HG03175 (cell line): ENCODE data around the gene MKLN1.
A peak's percentile ranks its signal among the peaks of the same experiment; 100 is the strongest.
"Not testable (repeated sequence)": the region's sequence is repeated elsewhere in the genome, so short reads cannot be mapped to it uniquely, and the experiment has no call there.

Experiments used
- ATAC-seq: cut with Tn5 transposase; IDR thresholded peaks from one replicate; pipeline ENCODE4 v1.9.1; 2021; ENCODE audit warnings: mild to moderate bottlenecking, moderate library complexity; ENCODE audit not compliant: unreplicated experiment

The MKLN1 gene

DNA sequence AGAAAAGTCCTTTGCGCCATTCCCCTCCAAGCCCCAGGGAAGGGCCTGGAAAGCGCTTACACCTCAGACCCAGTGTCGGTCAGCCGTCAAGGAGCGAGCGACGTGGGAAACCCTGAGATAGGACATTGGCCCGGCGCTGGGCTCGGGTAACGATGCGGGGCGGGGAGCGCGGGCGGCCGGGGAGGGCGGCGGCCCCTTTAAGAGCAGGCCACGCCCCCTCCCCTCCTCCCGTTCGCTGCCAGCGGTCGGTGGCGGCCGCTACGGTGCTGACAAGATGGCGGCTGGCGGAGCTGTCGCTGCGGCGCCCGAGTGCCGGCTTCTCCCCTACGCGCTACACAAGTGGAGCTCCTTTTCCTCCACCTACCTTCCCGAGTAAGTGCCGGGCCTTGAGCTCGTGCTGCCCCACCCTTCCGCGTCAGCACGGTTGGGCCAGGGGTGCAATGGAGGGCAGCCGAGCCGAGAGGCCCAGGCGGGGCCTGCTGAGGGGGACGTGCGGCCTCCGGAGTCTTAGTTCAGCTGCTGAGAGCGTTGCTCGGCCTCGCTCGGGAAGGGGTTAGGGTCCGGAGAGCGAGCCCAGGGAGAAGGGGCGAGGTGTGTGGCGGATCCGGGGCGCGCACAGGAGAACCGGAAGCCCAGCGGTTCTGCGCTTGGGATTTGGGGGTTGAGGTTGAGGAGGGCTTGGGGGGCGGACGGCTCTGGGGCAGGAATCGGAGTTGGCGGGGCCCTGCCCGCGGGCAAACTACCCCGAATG, at the start of gene MKLN1:
MKLN1 (plus strand) TSS at position 251 of the 751 bp plus-strand sequence; CDS start at position 275, 24 bp downstream.
- ATAC-seq = peak; percentile 89

DNA sequence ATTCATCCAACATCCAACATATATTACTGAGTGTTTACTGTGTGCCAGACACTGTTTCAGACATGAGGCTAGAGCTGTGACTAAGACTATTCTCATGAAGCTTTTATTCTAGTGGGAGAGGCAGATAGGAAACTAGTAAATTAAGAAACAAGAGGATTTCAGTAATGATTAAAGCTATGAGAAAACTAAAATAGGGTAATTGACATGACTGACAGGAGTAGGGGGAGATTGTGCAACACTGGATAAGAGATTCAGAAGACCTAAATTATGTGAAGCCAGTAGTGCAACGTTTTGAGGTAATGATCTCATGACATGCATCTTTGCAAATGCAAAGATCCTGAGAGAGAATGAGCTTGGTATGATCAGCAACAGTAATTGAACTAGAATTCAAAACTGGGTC, 48.6 kb upstream of the MKLN1 start:
- no peak for ATAC-seq

DNA sequence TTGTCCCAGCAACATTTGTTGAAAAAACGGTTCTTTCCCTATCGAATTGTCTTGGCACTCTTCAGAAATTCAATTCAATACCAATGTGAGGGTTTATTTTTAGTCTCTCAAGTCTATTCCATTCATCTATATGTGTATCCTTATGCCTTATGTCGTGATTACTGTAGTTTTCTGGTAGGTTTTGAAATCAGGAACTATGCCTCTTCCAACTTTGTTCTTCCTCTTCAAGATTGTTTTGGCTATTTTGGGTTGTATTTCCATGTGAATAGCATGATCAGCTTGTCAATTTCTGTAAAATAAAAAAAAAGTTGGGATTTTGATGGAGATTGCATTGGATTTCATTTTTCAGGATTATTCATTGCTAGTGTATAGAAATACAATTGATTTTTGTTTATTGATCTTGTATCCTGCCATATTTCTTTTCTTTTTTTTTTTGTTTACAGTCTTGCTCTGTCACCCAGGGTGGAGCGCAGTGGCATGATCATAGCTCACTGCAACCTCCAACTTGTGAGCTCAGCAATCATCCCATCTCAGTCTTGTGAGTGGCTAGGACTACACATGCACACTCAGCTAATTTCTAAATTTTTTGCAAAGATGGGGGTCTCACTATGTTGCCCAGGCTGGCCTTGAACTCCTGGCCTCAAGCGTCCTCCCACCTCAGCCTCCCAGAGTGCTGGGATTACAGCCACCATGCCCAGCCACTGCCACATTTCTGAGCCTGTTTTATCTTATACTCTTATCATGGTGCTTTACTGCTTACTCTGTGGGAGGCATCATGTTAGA, 46.2 kb upstream of the MKLN1 start:
- no peak for ATAC-seq

DNA sequence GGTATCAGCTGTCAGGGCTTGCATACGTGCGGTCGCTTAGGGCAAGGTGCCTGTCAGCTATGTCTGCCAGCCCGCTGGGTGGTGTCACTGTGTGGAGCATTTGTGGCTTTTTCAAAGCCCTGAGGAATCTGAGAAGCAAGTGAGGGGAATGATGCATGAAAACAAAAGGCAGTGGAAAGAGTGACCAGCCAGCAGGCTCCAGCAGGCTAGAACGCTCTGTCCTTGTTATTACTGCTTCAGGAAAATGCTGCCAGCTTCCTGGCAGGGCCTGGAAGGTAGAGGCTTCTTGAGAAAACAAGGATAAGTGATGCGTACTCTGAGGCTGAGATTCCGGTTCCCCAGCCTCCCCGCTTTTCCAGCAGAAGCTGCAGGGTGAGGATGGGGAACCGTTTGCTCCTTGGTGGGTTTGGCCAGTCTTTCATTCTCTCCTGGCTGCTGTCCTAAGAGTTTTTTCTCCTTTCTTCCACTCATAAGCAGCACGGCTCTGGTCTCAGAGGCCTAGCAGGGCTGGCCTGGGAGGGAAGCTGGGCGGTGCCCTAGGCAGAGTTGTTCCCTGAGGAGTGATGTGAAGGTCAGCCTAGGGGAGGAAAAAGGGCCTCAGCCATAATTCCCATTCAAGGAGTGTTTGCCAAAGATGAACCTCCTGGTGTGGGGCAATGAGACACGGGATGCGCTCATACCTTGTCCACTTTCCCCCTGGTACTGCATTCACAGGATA, 42.8 kb upstream of the MKLN1 start:
- ATAC-seq = no peak

DNA sequence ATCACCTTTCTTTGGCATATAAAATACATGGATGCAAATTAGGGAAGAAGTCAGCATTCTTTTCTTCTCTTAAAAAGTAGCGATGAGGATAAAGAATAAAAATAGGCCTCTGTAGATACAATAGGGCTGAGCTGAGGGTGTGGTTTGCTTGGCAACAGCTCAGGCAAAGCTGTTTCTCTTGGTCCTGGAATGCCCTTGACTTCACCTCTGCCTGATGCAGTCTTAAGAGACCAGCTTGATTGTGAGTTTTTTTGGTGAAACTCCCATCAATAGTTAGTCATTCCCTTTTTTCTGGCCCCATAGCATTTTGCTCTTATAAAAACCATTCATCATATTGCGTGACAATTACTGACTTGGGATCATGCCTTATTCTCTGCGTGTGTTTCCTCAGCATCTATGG, 42.1 kb upstream of the MKLN1 start:
- no peak for ATAC-seq

DNA sequence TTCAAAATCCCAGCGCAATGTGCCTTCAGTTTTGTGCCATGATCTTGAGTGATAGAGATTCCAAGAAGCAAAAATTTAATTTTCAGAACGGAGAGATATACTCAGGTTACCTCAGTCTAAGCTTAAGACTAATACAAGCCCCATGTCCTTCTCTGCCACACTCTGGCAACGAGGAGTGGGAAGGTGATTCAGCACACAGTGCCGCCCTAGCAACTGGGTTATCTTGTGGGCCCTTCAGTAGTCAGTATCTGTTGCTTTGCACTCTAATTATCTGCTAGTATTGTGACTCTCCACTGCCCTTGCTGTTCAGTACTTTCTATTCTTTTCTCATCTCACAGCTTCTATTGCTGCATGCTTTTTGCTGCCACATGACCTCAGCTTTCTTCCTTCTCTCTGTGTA, 39.2 kb upstream of the MKLN1 start:
- ATAC-seq = no peak

DNA sequence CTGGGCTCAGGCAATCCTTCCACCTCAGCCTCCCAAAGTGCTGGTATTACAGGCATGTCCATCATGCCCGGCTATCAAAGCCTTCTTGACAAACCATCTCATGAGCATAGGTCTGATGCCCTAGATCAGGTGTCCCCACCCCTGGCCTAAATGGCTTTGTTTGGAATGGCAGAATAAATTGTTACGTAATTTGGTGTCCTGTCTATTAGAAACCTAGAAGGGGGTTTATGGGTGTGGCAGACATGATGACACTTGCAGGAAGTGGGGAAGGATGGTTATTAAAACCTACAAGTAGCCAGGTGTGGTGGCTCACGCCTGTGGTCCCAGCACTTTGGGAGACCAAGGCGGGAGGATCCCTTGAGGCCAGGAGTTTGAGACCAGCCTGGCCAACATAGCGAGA, 38.6 kb upstream of the MKLN1 start:
- ATAC-seq = no peak

DNA sequence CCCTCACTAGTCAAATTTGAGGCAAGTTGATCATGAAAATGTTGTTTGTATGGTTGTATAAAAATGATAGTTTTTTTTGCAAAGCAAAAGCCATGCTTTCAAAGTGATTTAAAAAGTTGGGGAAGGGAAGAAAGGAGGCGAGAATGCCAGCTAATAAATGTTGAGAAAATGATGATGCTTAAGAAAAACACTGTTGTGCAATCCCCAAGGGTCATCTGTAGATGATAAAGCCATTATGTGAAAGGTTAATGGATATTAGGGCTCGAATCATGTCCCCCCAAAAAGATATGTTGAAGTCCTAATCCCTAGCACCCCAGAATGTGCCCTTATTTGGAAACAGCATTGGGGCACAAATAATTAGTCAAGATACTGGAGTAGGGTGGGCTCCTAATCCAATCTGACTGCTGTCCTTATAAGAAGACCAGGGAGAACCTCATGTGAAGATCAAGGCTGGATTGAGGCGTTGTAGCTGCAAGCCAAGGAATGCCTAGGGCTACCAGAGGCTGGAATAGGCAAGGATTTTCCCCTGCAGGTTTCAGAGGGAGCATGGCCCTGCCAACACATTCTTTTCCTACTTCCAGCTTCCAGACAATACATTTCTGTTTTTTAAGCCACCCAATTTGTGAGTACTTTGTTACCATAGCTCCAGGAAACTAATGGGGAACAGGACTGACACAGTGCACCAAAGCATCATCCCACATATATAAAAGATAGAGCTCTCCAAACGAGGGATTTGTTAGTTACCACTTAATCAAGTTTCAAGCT, 35.4 kb upstream of the MKLN1 start:
- no peak for ATAC-seq

DNA sequence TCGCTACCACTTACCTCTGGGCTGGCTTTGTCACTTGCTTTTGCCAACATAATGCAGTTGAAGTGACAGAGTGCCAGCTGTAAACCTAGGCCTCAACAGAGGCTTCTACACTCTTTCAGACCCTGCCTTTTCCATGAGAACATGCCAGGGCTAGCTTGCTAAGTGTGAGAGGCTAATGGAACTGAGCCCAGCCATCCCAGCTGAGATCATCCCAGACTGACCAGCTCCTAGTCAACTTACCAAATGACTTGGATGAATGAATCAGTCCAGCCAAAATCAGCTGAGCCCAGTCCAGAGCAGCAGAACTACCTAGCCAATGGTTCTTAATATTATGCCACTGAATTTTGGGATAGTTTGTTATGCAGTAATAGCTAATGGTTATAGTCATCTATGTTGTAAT, 34.7 kb upstream of the MKLN1 start:
- ATAC-seq = no peak

DNA sequence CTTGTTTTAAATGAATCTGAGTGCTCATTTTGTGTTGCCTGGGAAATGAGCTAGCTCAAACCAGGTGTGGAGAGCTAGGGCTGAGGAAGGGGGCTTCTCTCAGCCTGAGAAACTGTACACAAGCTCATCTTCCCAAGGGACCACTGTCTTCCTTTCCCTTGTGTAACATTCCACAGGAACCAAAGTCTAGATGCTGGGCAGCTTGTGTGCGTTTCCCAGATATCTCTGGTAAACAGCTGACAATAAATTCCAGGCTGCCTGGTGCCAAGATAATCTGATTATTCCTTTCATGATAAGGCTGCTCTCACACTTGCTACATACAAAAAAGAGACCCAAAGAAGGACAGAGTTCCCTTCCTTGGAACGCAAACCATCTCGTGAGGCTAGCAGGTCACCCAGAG, 33.1 kb upstream of the MKLN1 start:
- no peak for ATAC-seq

DNA sequence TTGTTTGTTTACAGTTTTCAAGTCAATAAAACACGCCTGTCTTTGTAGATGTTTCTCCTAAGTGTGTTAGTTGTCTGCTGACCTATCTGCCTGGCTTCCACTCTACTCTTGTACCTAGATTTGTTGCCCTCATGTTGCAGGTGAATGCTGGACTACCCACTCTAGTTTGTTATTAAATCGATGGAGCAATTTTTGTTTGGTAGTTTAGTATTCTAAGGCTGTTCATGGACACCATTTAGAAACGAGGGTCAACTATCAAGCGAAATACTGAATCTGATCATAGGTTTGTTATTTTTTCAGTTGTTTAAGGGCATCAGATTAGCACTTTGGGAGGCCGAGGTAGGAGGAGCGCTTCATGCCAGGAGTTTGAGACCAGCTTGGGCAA, 29.1 kb upstream of the MKLN1 start:
- no peak for ATAC-seq

DNA sequence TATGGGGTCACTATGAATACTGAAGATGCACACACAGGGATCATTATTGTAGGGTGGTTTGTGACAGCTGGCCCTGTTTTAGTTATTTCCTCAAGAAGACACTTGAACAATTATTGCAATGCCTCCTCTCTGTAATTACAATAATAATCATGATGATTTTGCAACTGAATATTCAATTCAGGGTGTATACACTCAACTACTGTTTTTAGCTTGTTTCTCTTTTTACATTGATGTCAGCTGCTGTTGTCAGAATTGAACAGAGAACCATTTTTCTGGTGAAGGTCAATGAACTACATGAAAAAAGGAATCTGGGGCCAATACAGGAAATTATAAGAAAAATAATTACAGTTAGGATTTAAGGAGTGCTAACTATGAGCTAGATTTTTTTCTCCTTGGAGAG, 28.6 kb upstream of the MKLN1 start:
- ATAC-seq = no peak

DNA sequence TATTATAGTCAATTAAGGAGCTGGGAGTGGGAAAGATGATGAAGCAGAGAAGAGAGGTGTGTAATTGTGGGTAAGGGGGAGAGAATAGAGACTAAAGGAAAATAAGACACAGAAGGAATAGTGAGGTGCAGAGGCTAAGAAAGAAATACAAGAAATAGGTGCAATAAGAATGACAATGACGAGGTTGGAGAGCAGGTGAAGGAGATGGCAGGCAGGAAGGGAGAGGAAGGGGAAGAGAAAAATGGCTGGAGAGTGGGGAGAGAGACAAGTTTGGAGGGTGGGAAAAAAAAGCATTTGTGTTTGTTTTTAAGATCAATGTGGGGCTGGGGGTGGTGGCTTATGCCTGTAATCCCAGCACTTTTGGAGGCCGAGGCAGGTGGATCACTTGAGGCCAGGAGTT, 27.6 kb upstream of the MKLN1 start:
- no peak for ATAC-seq

DNA sequence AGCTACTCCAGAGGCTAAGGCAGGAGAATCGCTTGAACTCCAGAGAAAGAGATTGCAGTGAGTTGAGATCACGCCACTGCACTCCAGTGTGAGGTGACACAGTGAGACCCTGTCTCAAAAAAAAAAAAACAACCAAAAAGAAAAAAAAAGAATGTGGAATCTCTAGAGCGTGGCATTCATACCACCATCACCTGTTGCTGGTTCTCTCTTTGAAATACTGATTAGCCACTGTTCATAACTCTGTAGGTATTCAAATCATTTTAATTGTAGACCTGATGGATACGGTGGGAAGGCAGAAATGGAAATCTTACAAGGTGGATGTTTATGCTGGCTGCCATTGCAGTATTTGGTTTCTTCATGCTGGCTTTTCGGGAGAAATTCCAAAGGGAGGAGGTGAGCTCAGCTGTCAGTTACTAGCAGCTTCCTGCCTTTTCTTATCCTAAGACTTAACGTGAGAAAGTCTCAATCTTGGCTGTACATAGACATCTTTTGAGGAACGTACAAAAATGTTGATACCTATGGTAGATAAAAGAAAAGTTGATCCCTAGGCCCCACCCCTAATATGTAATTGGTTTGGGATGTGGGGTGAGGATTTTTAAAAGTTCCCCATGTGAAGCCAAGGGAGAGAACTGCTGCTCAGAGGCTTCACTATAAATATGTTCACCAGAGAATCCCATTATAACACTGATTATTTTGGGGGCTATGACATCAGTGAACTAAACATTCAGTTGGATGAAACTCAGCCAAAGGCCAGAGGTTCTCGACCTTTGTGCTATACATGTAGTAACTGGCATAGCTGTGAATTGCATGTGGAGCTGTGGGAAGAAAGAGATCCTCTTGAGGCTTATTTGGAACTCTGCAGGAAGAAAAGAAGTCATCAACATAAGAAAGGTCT, 26.9 kb upstream of the MKLN1 start:
- ATAC-seq = no peak

DNA sequence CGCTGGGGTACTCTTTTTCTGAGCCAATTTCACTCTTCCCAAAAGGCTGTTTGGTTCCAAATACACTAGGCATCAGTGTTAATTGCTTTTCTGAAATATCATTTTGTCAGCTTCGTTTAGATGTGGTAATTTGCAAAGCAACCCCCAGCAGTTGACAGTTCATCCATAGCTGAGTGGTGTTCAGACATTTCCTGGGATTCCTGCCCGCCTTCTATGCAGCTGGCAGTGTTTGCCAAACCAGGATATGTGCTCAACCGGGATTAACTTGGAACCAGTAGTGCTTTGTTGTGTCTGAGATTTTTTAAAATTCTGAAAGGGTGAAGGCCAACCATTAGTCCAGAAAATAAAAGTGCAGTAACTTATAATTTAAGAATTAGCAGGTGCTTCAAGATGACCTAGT, 25.2 kb upstream of the MKLN1 start:
- no peak for ATAC-seq

DNA sequence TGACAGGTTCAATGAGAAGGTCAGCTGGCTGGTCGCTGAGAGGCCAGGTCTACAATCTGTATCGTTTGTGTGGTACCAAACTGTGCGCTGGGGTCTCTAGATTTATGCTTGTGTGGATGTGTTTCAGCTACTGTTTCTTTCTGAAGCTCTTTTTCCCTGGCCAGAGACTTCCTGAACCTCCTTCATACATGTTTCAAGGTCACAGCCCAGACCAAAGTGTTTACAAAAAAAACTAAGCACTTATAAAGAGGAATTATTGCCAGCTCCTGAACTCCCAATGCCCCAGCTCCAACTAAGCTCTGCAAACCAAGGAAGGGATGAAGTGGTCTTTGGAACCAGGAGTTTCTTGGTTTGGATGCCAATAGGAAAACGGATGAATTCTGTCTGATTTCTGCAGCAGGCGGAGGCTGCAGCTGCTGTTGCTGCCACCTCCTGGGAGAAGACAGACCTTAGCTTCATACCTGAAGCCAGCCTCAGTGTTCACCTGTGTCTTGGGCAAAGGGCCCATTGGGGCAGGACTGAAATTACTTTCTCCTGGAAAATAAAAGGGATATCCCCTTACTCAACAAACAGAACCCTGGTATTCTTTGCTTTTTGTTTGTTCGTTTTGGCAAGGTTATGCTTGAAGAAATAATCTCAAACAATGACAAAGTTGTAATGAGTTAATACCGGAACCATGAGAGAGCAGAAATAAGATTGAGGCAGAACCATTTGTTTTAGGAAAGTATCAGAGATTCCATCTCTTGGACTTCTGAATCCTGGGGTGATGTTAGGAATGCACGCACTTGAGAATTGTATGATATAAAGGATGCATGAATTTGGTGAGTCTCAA, 24.6 kb upstream of the MKLN1 start:
- no peak for ATAC-seq

DNA sequence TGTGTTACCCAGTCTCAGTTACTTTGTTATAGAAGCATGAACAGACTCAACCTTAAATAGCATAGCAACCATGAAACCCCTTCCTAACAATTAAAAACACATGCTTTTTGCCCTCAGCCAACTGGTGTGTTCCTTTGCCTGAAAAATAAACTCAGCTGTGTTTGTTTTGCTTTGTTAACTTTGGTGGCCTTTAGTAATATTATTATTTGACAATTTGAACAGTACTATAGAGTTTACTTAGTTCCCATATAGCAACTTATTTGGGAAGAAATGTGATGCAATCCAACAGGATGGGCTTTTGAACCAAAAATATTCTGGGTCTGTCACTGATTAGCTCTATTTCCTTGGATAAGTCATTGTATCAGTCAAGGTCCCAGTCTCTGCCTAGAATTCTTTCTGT, 22.5 kb upstream of the MKLN1 start:
- ATAC-seq = no peak

DNA sequence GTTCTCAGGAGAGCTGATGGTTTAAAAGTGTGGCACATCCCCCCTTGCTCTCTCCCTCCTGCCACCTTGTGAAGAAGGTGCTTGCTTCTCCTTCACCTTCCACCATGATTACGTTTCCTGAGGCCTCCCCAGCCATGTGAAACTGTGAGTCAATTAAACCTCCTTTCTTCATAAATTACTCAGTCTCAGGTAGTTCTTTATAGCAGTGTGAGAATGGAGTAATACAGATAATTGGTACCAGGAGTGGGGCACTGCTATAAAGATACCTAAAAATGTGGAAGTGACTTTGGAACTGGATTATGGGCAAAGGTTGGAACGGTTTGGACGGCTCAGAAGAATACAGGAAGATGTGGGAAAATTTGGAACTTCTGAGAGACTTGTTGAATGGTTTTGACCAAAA, 21.6 kb upstream of the MKLN1 start:
- ATAC-seq = not testable (repeated sequence)

DNA sequence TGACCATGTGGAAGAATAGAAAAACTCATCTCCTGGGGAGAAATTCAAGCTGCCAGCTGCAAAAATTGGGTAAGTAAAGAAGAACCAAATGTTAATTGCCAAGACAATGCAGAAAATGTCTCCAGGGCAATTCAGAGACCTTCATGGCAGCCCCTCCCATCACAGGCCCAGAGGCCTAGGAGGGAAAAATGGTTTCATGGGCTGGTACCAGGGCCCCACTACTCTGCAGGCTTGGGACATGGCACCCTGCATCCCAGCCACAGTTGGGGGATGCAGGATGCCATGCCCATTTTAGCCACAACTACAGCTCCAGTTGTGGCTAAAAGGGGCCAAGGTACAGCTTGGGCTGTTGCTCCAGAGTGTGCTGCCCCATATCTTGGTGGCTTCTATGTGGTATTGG, 20.9 kb upstream of the MKLN1 start:
- no peak for ATAC-seq
